Activated naive CD8-positive, alpha-beta T cell (primary cell): Measurements from ENCODE around the gene RAD21L1.

Experiments
- H3K27ac Mint-ChIP-seq: one replicate; pipeline ENCODE4 v1.8.0; 2021; ENCODE audit warnings: mixed read lengths
- H3K27me3 Mint-ChIP-seq: one replicate; pipeline ENCODE4 v1.8.0; 2021; ENCODE audit warnings: mixed read lengths
- H3K36me3 Mint-ChIP-seq: one replicate; pipeline ENCODE4 v1.8.0; 2021; ENCODE audit warnings: mixed read lengths
- H3K4me1 Mint-ChIP-seq: one replicate; pipeline ENCODE4 v1.8.0; 2021; ENCODE audit warnings: low read depth, mixed read lengths
- H3K4me3 Mint-ChIP-seq: one replicate; pipeline ENCODE4 v1.8.0; 2021; ENCODE audit warnings: mild to moderate bottlenecking, mixed read lengths
- H3K9me3 Mint-ChIP-seq: one replicate; pipeline ENCODE4 v1.8.0; 2021; ENCODE audit warnings: low read depth, mixed read lengths

RAD21L1 gene

GRCh38 chr20:1266167-1266973 is 40.5 kb downstream of the RAD21L1 start, which contains the start of gene SNPH:
SNPH (plus strand) TSS chr20:1266294; CDS start chr20:1296240, 29,946 bp downstream.
- H3K4me3 Mint-ChIP-seq: peak within 1 kb of the TSS; percentile 95
- peaks cover 2% of the 10 kb centered on the region for H3K36me3 Mint-ChIP-seq
- no peaks in the 10 kb centered on the region for H3K9me3 Mint-ChIP-seq
- peaks cover 73% of the 10 kb centered on the region for H3K4me1 Mint-ChIP-seq
- peak within 1 kb of the TSS; percentile 96 for H3K27ac Mint-ChIP-seq
- no peaks in the 10 kb centered on the region for H3K27me3 Mint-ChIP-seq

GRCh38 chr20:1267161-1267560 is 41.3 kb downstream of the RAD21L1 start:
- H3K36me3 Mint-ChIP-seq: peaks cover 2% of the 10 kb centered on the region
- no peaks in the 10 kb centered on the region for H3K27me3 Mint-ChIP-seq
- peaks cover 80% of the 10 kb centered on the region for H3K4me1 Mint-ChIP-seq
- H3K4me3 Mint-ChIP-seq: peak overlapping the region; percentile 83
- peak overlapping the region; percentile 16 for H3K27ac Mint-ChIP-seq
- H3K9me3 Mint-ChIP-seq: no peaks in the 10 kb centered on the region

GRCh38 chr20:1267809-1268374 is 42.0 kb downstream of the RAD21L1 start:
- peak overlapping the region; percentile 76 for H3K27ac Mint-ChIP-seq
- no peaks in the 10 kb centered on the region for H3K9me3 Mint-ChIP-seq
- peak overlapping the region; percentile 83 for H3K4me3 Mint-ChIP-seq
- H3K4me1 Mint-ChIP-seq: peaks cover 85% of the 10 kb centered on the region
- H3K36me3 Mint-ChIP-seq: no peaks in the 10 kb centered on the region
- no peaks in the 10 kb centered on the region for H3K27me3 Mint-ChIP-seq

GRCh38 chr20:1269235-1269634 is 43.4 kb downstream of the RAD21L1 start:
- H3K27me3 Mint-ChIP-seq: no peaks in the 10 kb centered on the region
- H3K27ac Mint-ChIP-seq: peak overlapping the region; percentile 5
- no peak overlapping the region for H3K4me3 Mint-ChIP-seq
- no peaks in the 10 kb centered on the region for H3K9me3 Mint-ChIP-seq
- peaks cover 86% of the 10 kb centered on the region for H3K4me1 Mint-ChIP-seq
- no peaks in the 10 kb centered on the region for H3K36me3 Mint-ChIP-seq

- H3K4me3 Mint-ChIP-seq: no peak overlapping the region
- peaks cover 84% of the 10 kb centered on the region for H3K4me1 Mint-ChIP-seq
- H3K36me3 Mint-ChIP-seq: no peaks in the 10 kb centered on the region
- no peaks in the 10 kb centered on the region for H3K9me3 Mint-ChIP-seq
- no peaks in the 10 kb centered on the region for H3K27me3 Mint-ChIP-seq
- peak overlapping the region; percentile 67 for H3K27ac Mint-ChIP-seq
Observed at GRCh38 chr20:1269850-1270249, 44.0 kb downstream of the RAD21L1 start.

- H3K36me3 Mint-ChIP-seq: no peaks in the 10 kb centered on the region
Observed at GRCh38 chr20:1272368-1273100, 46.7 kb downstream of the RAD21L1 start.

GRCh38 chr20:1273366-1273765 is 47.5 kb downstream of the RAD21L1 start:
- Mint-ChIP-seq H3K36me3 (no peaks in the 10 kb centered on the region), H3K9me3 (no peaks in the 10 kb centered on the region), H3K4me3 (no peak overlapping the region), H3K4me1 (peaks cover 64% of the 10 kb centered on the region), H3K27ac (no peak overlapping the region), H3K27me3 (no peaks in the 10 kb centered on the region)

More at GRCh38 chr20:1272368-1273100, 46.7 kb downstream of the RAD21L1 start:
- no peaks in the 10 kb centered on the region for H3K9me3 Mint-ChIP-seq
- no peaks in the 10 kb centered on the region for H3K27me3 Mint-ChIP-seq
- H3K4me1 Mint-ChIP-seq: peaks cover 72% of the 10 kb centered on the region
- no peak overlapping the region for H3K4me3 Mint-ChIP-seq
- H3K27ac Mint-ChIP-seq: peak overlapping the region; percentile 6

- H3K27me3 Mint-ChIP-seq: no peaks in the 10 kb centered on the region
- peaks cover 57% of the 10 kb centered on the region for H3K4me1 Mint-ChIP-seq
- H3K4me3 Mint-ChIP-seq: no peak overlapping the region
- no peak overlapping the region for H3K27ac Mint-ChIP-seq
- H3K36me3 Mint-ChIP-seq: no peaks in the 10 kb centered on the region
- H3K9me3 Mint-ChIP-seq: no peaks in the 10 kb centered on the region
Observed at GRCh38 chr20:1274485-1275311, 48.9 kb downstream of the RAD21L1 start.

- peak overlapping the region; percentile 25 for H3K27ac Mint-ChIP-seq
- peaks cover 61% of the 10 kb centered on the region for H3K4me1 Mint-ChIP-seq
- no peak overlapping the region for H3K4me3 Mint-ChIP-seq
- no peaks in the 10 kb centered on the region for H3K27me3 Mint-ChIP-seq
- no peaks in the 10 kb centered on the region for H3K9me3 Mint-ChIP-seq
- no peaks in the 10 kb centered on the region for H3K36me3 Mint-ChIP-seq
Observed at GRCh38 chr20:1275919-1276318, 50.1 kb downstream of the RAD21L1 start.

- no peaks in the 10 kb centered on the region for H3K9me3 Mint-ChIP-seq
- no peaks in the 10 kb centered on the region for H3K36me3 Mint-ChIP-seq
- H3K27me3 Mint-ChIP-seq: no peaks in the 10 kb centered on the region
- peaks cover 57% of the 10 kb centered on the region for H3K4me1 Mint-ChIP-seq
- no peak overlapping the region for H3K27ac Mint-ChIP-seq
- no peak overlapping the region for H3K4me3 Mint-ChIP-seq
Observed at GRCh38 chr20:1277529-1278322, 51.9 kb downstream of the RAD21L1 start.

GRCh38 chr20:1278993-1279392 is 53.1 kb downstream of the RAD21L1 start:
- Mint-ChIP-seq H3K9me3 (no peaks in the 10 kb centered on the region), H3K36me3 (no peaks in the 10 kb centered on the region), H3K4me1 (peaks cover 57% of the 10 kb centered on the region), H3K4me3 (no peak overlapping the region), H3K27me3 (no peaks in the 10 kb centered on the region), H3K27ac (no peak overlapping the region)

GRCh38 chr20:1280195-1281102 is 54.6 kb downstream of the RAD21L1 start:
- no peaks in the 10 kb centered on the region for H3K27me3 Mint-ChIP-seq
- peak overlapping the region; percentile 66 for H3K4me3 Mint-ChIP-seq
- peak overlapping the region; percentile 87 for H3K27ac Mint-ChIP-seq
- peaks cover 2% of the 10 kb centered on the region for H3K36me3 Mint-ChIP-seq
- no peaks in the 10 kb centered on the region for H3K9me3 Mint-ChIP-seq
- H3K4me1 Mint-ChIP-seq: peaks cover 68% of the 10 kb centered on the region
